NCI-H1436 treated with DMSO at 0.1 percent for 48 hours (cell line): ENCODE results near the gene LENEP.

ENCODE experiments used
- DNase-seq: peaks from one replicate; lab custom pipeline; 2025; lab: John Stamatoyannopoulos, UW

The LENEP gene

GRCh38 chr1:154999571-155000410 lies 6.4 kb downstream of the LENEP start:
- no peak for DNase-seq

GRCh38 chr1:155000411-155000725 lies 7.0 kb downstream of the LENEP start:
- DNase-seq = no peak

GRCh38 chr1:155000726-155001424 lies 7.5 kb downstream of the LENEP start:
- peak; percentile 52 for DNase-seq

- DNase-seq = no peak
These were observed 8.0 kb downstream of the LENEP start for GRCh38 chr1:155001425-155001674.

- peak; percentile 90 for DNase-seq
These were observed 8.5 kb downstream of the LENEP start for GRCh38 chr1:155001675-155002463.

- no peak for DNase-seq
These were observed 9.3 kb downstream of the LENEP start, which contains the start of gene ZBTB7B for GRCh38 chr1:155002464-155003226. TSS of gene ZBTB7B (plus strand) at chr1:155002802. CDS start at chr1:155014661, 11,859 bp downstream.

- DNase-seq = no peak
These were observed 9.9 kb downstream of the LENEP start for GRCh38 chr1:155003227-155003765.

GRCh38 chr1:155003766-155004351 lies 10.5 kb downstream of the LENEP start:
- DNase-seq = no peak

GRCh38 chr1:155004352-155005075 lies 11.1 kb downstream of the LENEP start:
- no peak for DNase-seq

GRCh38 chr1:155005076-155006011 lies 12.0 kb downstream of the LENEP start:
- no peak for DNase-seq

- no peak for DNase-seq
These were observed 13.3 kb downstream of the LENEP start for GRCh38 chr1:155006601-155007101.

- no peak for DNase-seq
These were observed 14.0 kb downstream of the LENEP start for GRCh38 chr1:155007251-155007828.

- DNase-seq = no peak
These were observed 14.9 kb downstream of the LENEP start for GRCh38 chr1:155008015-155008941.

- DNase-seq = no peak
These were observed 15.9 kb downstream of the LENEP start for GRCh38 chr1:155009221-155009711.

GRCh38 chr1:155009742-155010141 lies 16.4 kb downstream of the LENEP start:
- DNase-seq = no peak

- DNase-seq = no peak
These were observed 17.0 kb downstream of the LENEP start for GRCh38 chr1:155010211-155010918.

- no peak for DNase-seq
These were observed 17.6 kb downstream of the LENEP start for GRCh38 chr1:155011004-155011416.
